HEK293 (cell line): ENCODE data around the gene QPCTL.
A peak's percentile ranks its signal among the peaks of the same experiment; 100 is the strongest.

Experiments used
- EGR2 ChIP-seq: fragments of 450-650 bp; formaldehyde crosslinking; IDR thresholded peaks from 2 replicates; pipeline ENCODE4 v1.5.1; 2016; ENCODE audit warnings: low read depth, missing biosample characterization, missing genetic modification characterization
- HOXA7 ChIP-seq: sonication (generic); formaldehyde crosslinking; IDR thresholded peaks from 2 replicates; pipeline ENCODE4 v1.8.1; 2022; ENCODE audit warnings: missing genetic modification reagents, borderline replicate concordance
- IKZF3 ChIP-seq: fragments of 450-650 bp; IDR thresholded peaks from 2 replicates; pipeline ENCODE4 v1.5.0; 2018; ENCODE audit warnings: missing biosample characterization, mild to moderate bottlenecking, missing genetic modification characterization, moderate library complexity
- KLF1 ChIP-seq: fragments of 450-650 bp; formaldehyde crosslinking; IDR thresholded peaks from 2 replicates; pipeline ENCODE4 v1.5.1; 2016; ENCODE audit warnings: missing biosample characterization, missing genetic modification characterization
- KLF7 ChIP-seq: fragments of 450-650 bp; formaldehyde crosslinking; IDR thresholded peaks from 2 replicates; pipeline ENCODE4 v1.5.1; 2016; ENCODE audit warnings: missing biosample characterization, missing genetic modification characterization, borderline replicate concordance
- SALL2 ChIP-seq: fragments of 450-650 bp; formaldehyde crosslinking; IDR thresholded peaks from 2 replicates; pipeline ENCODE4 v1.5.0; 2017; ENCODE audit warnings: missing biosample characterization, mild to moderate bottlenecking, missing genetic modification characterization, borderline replicate concordance
- SCRT2 ChIP-seq: fragments of 450-650 bp; formaldehyde crosslinking; IDR thresholded peaks from 2 replicates; pipeline ENCODE4 v1.5.1; 2016; ENCODE audit warnings: missing biosample characterization, missing genetic modification characterization
- SP3 ChIP-seq: fragments of 450-650 bp; formaldehyde crosslinking; IDR thresholded peaks from 2 replicates; pipeline ENCODE4 v1.5.1; 2016; ENCODE audit warnings: missing biosample characterization, missing genetic modification characterization
- YY2 ChIP-seq: fragments of 450-650 bp; formaldehyde crosslinking; IDR thresholded peaks from 2 replicates; pipeline ENCODE4 v1.5.1; 2016; ENCODE audit warnings: missing biosample characterization, missing genetic modification characterization
- ZBTB21 ChIP-seq: fragments of 450-650 bp; formaldehyde crosslinking; IDR thresholded peaks from 2 replicates; pipeline ENCODE4 v1.5.1; 2017; ENCODE audit warnings: missing biosample characterization, missing genetic modification characterization
- ZBTB8A ChIP-seq: fragments of 450-650 bp; formaldehyde crosslinking; IDR thresholded peaks from 2 replicates; pipeline ENCODE4 v1.5.1; 2016; ENCODE audit warnings: missing biosample characterization, missing genetic modification characterization
- ZEB2 ChIP-seq: fragments of 450-650 bp; formaldehyde crosslinking; IDR thresholded peaks from 2 replicates; pipeline ENCODE4 v1.5.1; 2016; ENCODE audit warnings: missing biosample characterization, missing genetic modification characterization
- ZFP41 ChIP-seq: fragments of 450-650 bp; formaldehyde crosslinking; IDR thresholded peaks from 2 replicates; pipeline ENCODE4 v1.5.1; 2016; ENCODE audit warnings: missing biosample characterization, missing genetic modification characterization, borderline replicate concordance
- ZNF10 ChIP-seq: fragments of 450-650 bp; formaldehyde crosslinking; IDR thresholded peaks from 2 replicates; pipeline ENCODE4 v1.5.1; 2017; ENCODE audit warnings: missing biosample characterization, missing genetic modification characterization
- ZNF112 ChIP-seq: fragments of 450-650 bp; formaldehyde crosslinking; IDR thresholded peaks from 2 replicates; pipeline ENCODE4 v1.5.0; 2017; ENCODE audit warnings: missing biosample characterization, missing genetic modification characterization
- ZNF121 ChIP-seq: fragments of 450-650 bp; formaldehyde crosslinking; IDR thresholded peaks from 2 replicates; pipeline ENCODE4 v1.5.1; 2016; ENCODE audit warnings: missing biosample characterization, missing genetic modification characterization
- ZNF133 ChIP-seq: fragments of 450-650 bp; formaldehyde crosslinking; IDR thresholded peaks from 2 replicates; pipeline ENCODE4 v1.5.1; 2016; ENCODE audit warnings: missing biosample characterization, missing genetic modification characterization
- ZNF184 ChIP-seq: fragments of 450-650 bp; IDR thresholded peaks from 2 replicates; pipeline ENCODE4 v1.5.1; 2018; ENCODE audit warnings: missing biosample characterization, mild to moderate bottlenecking, missing genetic modification characterization
- ZNF2 ChIP-seq: fragments of 450-650 bp; formaldehyde crosslinking; IDR thresholded peaks from 2 replicates; pipeline ENCODE4 v1.5.1; 2016; ENCODE audit warnings: missing biosample characterization, missing genetic modification characterization
- ZNF202 ChIP-seq: fragments of 450-650 bp; formaldehyde crosslinking; IDR thresholded peaks from 2 replicates; pipeline ENCODE4 v1.5.1; 2016; ENCODE audit warnings: missing biosample characterization, missing genetic modification characterization, borderline replicate concordance
- ZNF24 ChIP-seq: fragments of 450-650 bp; formaldehyde crosslinking; IDR thresholded peaks from 2 replicates; pipeline ENCODE4 v1.5.1; 2016; ENCODE audit warnings: missing biosample characterization, missing genetic modification characterization
- ZNF274 ChIP-seq, 2 experiments: fragments of 200-500 bp in 1 of 2; fragments of 450-650 bp in 1 of 2; sonication (Bioruptor generic) in 1 of 2; formaldehyde crosslinking in 1 of 2; IDR thresholded peaks; 2 replicates each; pipeline versions ENCODE4 v1.5.1 to v1.6.1; 2014 to 2016; ENCODE audit warnings: borderline replicate concordance in 1 of 2, inconsistent platforms in 1 of 2, low read length in 1 of 2, missing biosample characterization in 1 of 2, missing genetic modification characterization in 1 of 2
- ZNF354C ChIP-seq: fragments of 450-650 bp; formaldehyde crosslinking; IDR thresholded peaks from 2 replicates; pipeline ENCODE4 v1.5.1; 2016; ENCODE audit warnings: missing biosample characterization, missing genetic modification characterization, low read depth, borderline replicate concordance
- ZNF404 ChIP-seq: fragments of 450-650 bp; formaldehyde crosslinking; IDR thresholded peaks from 2 replicates; pipeline ENCODE4 v1.5.1; 2017; ENCODE audit warnings: missing biosample characterization, missing genetic modification characterization
- ZNF433 ChIP-seq: fragments of 450-650 bp; formaldehyde crosslinking; IDR thresholded peaks from 2 replicates; pipeline ENCODE4 v1.5.1; 2016; ENCODE audit warnings: missing biosample characterization, missing genetic modification characterization, low read depth
- ZNF473 ChIP-seq: fragments of 450-650 bp; formaldehyde crosslinking; IDR thresholded peaks from 2 replicates; pipeline ENCODE4 v1.5.1; 2017; ENCODE audit warnings: missing biosample characterization, missing genetic modification characterization
- ZNF529 ChIP-seq: fragments of 450-650 bp; formaldehyde crosslinking; IDR thresholded peaks from 2 replicates; pipeline ENCODE4 v1.5.1; 2017; ENCODE audit warnings: missing genetic modification characterization, missing biosample characterization; ENCODE audit not compliant: insufficient replicate concordance
- ZNF560 ChIP-seq: fragments of 450-650 bp; formaldehyde crosslinking; IDR thresholded peaks from 2 replicates; pipeline ENCODE4 v1.5.1; 2017; ENCODE audit warnings: missing biosample characterization, missing genetic modification characterization, borderline replicate concordance
- ZNF610 ChIP-seq: fragments of 450-650 bp; formaldehyde crosslinking; IDR thresholded peaks from 2 replicates; pipeline ENCODE4 v1.5.1; 2016; ENCODE audit warnings: missing biosample characterization, missing genetic modification characterization, borderline replicate concordance
- ZNF747 ChIP-seq: fragments of 450-650 bp; formaldehyde crosslinking; IDR thresholded peaks from 2 replicates; pipeline ENCODE4 v1.5.1; 2016; ENCODE audit warnings: missing biosample characterization, missing genetic modification characterization
- ZNF76 ChIP-seq: fragments of 450-650 bp; formaldehyde crosslinking; IDR thresholded peaks from 2 replicates; pipeline ENCODE4; 2016; ENCODE audit warnings: low read depth, missing biosample characterization, missing genetic modification characterization, borderline replicate concordance
- TF ChIP-seq, protein P1 (sequence below): fragments of 450-650 bp; formaldehyde crosslinking; IDR thresholded peaks from 2 replicates; pipeline ENCODE4 v1.5.1; 2016; ENCODE audit warnings: missing biosample characterization, missing genetic modification characterization
- TF ChIP-seq, protein P2 (sequence below): fragments of 450-650 bp; formaldehyde crosslinking; IDR thresholded peaks from 2 replicates; pipeline ENCODE4 v1.5.1; 2017; ENCODE audit warnings: missing biosample characterization, missing genetic modification characterization
- TF ChIP-seq, protein P3 (sequence below): fragments of 450-650 bp; formaldehyde crosslinking; IDR thresholded peaks from 2 replicates; pipeline ENCODE4 v1.5.1; 2016; ENCODE audit warnings: missing biosample characterization, missing genetic modification characterization

Gene QPCTL

DNA sequence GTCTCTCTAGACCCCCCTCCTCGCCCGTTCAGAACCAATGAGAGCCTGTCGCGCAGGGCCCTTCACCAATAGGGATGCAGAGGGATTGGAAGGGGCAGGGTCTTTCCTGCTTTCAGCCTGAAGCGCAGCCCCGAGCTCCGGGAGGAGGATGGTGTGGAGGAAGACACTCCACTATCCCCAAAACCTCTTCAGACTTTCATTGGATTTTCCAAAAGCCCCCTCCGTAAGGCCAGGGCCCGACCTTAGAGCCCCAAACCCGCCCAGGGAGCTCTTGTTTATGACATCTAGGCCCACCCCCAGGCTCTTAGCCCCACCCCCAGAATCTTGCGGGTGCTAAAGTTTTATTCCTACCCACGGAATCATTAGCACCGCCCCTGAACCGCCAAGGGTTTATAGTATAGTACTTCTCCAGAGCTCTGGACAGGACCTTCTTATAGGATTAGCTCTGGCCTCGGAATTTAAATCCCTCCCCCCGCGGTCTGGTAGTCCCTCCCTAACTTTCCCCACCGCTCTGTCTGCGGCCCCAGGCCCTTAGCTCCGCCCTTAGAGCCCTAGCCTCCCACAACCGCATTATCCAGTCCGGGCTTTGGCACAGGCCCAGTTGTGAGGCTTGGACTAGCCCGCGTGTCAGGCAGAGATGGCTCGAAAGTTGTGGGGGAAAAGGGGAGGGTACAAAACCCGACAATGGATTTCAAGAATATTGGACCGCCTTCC, 46.7 kb upstream of the QPCTL start (continued):
- peak; percentile 13; the same call in 1 of the 2 replicates for TF ChIP-seq ZBTB8A (tag by site-specific recombination)
- TF ChIP-seq ZNF24, result peak; percentile 88
- no peak for TF ChIP-seq ZNF404 (tag by site-specific recombination)
- peak; percentile 92 for TF ChIP-seq SP3 (tag by site-specific recombination)
- no peak for TF ChIP-seq ZNF274 (IDR thresholded peaks at IDR 0.05; ENCODE audit: low read length)
- no peak for TF ChIP-seq ZNF274 (tag by site-specific recombination; IDR thresholded peaks at IDR 0.05; ENCODE audit: borderline replicate concordance)
- TF ChIP-seq ZNF2 (tag by site-specific recombination), result no peak
- no peak for TF ChIP-seq ZNF560 (tag by site-specific recombination)
- TF ChIP-seq ZNF747 (tag by site-specific recombination), result no peak
- no peak for TF ChIP-seq IKZF3
- TF ChIP-seq SCRT2 (tag by site-specific recombination), result no peak
- TF ChIP-seq ZNF473, result no peak
- no peak for TF ChIP-seq SALL2 (tag by site-specific recombination)
- peak; percentile 73 for TF ChIP-seq KLF1 (tag by site-specific recombination)
- no peak for TF ChIP-seq ZNF433 (tag by site-specific recombination)
- no peak for TF ChIP-seq ZNF529 (tag by site-specific recombination)
- TF ChIP-seq ZNF610 (tag by site-specific recombination), result no peak
- no peak for TF ChIP-seq ZNF10 (tag by site-specific recombination)
- TF ChIP-seq ZNF354C (tag by site-specific recombination), result no peak
- no peak for TF ChIP-seq ZNF184 (tag by site-specific recombination)
- TF ChIP-seq ZNF202 (tag by site-specific recombination), result no peak
- TF ChIP-seq, protein P1, sequence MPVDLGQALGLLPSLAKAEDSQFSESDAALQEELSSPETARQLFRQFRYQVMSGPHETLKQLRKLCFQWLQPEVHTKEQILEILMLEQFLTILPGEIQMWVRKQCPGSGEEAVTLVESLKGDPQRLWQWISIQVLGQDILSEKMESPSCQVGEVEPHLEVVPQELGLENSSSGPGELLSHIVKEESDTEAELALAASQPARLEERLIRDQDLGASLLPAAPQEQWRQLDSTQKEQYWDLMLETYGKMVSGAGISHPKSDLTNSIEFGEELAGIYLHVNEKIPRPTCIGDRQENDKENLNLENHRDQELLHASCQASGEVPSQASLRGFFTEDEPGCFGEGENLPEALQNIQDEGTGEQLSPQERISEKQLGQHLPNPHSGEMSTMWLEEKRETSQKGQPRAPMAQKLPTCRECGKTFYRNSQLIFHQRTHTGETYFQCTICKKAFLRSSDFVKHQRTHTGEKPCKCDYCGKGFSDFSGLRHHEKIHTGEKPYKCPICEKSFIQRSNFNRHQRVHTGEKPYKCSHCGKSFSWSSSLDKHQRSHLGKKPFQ (tag by site-specific recombination), result no peak
- no peak for TF ChIP-seq YY2
- no peak for TF ChIP-seq ZFP41 (tag by site-specific recombination)
- TF ChIP-seq, protein P2, sequence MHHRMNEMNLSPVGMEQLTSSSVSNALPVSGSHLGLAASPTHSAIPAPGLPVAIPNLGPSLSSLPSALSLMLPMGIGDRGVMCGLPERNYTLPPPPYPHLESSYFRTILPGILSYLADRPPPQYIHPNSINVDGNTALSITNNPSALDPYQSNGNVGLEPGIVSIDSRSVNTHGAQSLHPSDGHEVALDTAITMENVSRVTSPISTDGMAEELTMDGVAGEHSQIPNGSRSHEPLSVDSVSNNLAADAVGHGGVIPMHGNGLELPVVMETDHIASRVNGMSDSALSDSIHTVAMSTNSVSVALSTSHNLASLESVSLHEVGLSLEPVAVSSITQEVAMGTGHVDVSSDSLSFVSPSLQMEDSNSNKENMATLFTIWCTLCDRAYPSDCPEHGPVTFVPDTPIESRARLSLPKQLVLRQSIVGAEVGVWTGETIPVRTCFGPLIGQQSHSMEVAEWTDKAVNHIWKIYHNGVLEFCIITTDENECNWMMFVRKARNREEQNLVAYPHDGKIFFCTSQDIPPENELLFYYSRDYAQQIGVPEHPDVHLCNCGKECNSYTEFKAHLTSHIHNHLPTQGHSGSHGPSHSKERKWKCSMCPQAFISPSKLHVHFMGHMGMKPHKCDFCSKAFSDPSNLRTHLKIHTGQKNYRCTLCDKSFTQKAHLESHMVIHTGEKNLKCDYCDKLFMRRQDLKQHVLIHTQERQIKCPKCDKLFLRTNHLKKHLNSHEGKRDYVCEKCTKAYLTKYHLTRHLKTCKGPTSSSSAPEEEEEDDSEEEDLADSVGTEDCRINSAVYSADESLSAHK (tag by site-specific recombination), result no peak
- TF ChIP-seq ZNF112, result no peak
- peak; percentile 18; the same call in 1 of the 2 replicates for TF ChIP-seq EGR2 (tag by site-specific recombination)
- no peak for TF ChIP-seq ZNF121 (tag by site-specific recombination)
- TF ChIP-seq ZNF76, result no peak
- no peak for TF ChIP-seq ZBTB21 (tag by site-specific recombination)
- peak; percentile 43; the same call in 1 of the 2 replicates for TF ChIP-seq ZEB2
- TF ChIP-seq ZNF133, result no peak
- TF ChIP-seq, protein P3, sequence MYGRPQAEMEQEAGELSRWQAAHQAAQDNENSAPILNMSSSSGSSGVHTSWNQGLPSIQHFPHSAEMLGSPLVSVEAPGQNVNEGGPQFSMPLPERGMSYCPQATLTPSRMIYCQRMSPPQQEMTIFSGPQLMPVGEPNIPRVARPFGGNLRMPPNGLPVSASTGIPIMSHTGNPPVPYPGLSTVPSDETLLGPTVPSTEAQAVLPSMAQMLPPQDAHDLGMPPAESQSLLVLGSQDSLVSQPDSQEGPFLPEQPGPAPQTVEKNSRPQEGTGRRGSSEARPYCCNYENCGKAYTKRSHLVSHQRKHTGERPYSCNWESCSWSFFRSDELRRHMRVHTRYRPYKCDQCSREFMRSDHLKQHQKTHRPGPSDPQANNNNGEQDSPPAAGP (tag by site-specific recombination), result peak; percentile 52; the same call in 1 of the 2 replicates
- peak; percentile 79; the same call in 1 of the 2 replicates for TF ChIP-seq KLF7 (tag by site-specific recombination)
- TF ChIP-seq HOXA7 (CRISPR knock-in tag), result no peak
